ENCODE results near the gene CPNE7. TPM values are rescaled to one million over a fixed set of nuclear protein-coding genes. Genes with fewer than 3 reads are reported as not detected.
"Not testable (repeated sequence)": the region's sequence is repeated elsewhere in the genome, so short reads cannot be mapped to it uniquely, and the experiment has no call there.

The CPNE7 gene
- polyA plus RNA-seq, 3 donors from 2014 or later: 1.9 to 5.1 TPM; not detected in 1

DNA sequence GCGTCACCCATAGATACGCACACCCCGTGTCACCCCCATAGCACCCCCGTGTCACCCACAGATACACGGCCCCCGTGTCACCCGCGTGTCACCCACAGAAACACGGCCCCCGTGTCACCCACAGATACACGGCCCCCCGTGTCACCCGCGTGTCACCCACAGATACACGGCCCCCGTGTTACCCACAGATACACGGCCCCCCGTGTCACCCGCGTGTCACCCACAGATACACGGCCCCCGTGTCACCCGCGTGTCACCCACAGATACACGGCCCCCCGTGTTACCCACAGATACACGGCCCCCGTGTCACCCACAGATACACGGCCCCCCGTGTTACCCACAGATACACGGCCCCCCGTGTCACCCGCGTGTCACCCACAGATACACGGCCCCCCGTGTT, 12.1 kb downstream of the CPNE7 start:
- H3K4me3 Mint-ChIP-seq; H3K36me3 Mint-ChIP-seq; H3K27me3 Mint-ChIP-seq (ENCODE audit: low read depth in 3 of 3); H3K27ac Mint-ChIP-seq; H3K4me1 Mint-ChIP-seq; H3K9me3 Mint-ChIP-seq; DNase-seq: not testable (repeated sequence)

- H3K4me3 Mint-ChIP-seq: no peak overlapping the region
- H3K27me3 Mint-ChIP-seq (ENCODE audit: low read depth in 3 of 3): peaks cover 0 to 3% (median 0%) of the 10 kb centered on the region in 3 donors
Measured at GRCh38 chr16:89588413-89589109, 13.0 kb downstream of the CPNE7 start.

DNA sequence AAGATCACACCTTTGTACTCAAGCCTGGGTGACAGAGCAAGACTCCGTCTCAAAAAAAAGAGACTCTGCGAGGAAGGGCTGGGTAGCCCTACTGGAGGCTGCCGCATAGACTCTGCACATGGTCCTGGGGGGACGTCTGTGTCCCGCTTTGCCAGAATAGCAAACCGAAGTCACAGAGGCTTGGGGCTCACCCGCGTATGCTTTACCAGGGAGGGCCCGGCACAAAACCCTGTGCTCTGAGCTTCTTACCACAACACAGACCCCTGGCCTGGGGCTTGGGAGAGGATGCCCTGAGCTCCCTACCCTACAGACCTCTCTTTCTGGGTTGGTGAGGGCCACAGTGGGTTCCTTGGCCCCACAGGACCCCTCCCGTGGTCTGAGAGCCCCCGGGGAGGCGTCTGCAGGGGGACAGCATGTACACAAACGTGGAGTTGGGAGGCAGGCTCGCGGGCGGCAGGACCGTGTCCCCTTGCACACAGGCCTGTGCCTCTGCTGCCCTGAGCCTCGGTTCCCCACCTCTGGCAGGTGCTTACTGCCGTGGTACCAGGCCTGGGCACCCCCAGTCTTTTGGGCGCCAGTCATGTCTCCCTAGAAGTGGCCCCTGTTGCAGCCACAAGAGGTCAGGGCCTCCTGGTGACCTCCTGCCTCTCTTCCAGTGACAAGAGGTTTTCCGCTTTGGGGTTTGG, 13.8 kb downstream of the CPNE7 start:
- peaks cover 0 to 1% (median 0%) of the 10 kb centered on the region in 6 donors for H3K9me3 Mint-ChIP-seq
- H3K4me3 Mint-ChIP-seq: no peak overlapping the region
- H3K36me3 Mint-ChIP-seq: no peaks in the 10 kb centered on the region
- H3K27ac Mint-ChIP-seq: no peak overlapping the region
- H3K27me3 Mint-ChIP-seq (ENCODE audit: low read depth in 3 of 3): peaks cover 0 to 9% (median 0%) of the 10 kb centered on the region in 3 donors
- no peak for DNase-seq
- peaks cover 10 to 11% of the 10 kb centered on the region in 2 donors for H3K4me1 Mint-ChIP-seq

More at GRCh38 chr16:89588413-89589109, 13.0 kb downstream of the CPNE7 start:
- Mint-ChIP-seq H3K4me1 (peaks cover 3% of the 10 kb centered on the region in 2 donors), H3K9me3 (peaks cover 0 to 1% (median 0%) of the 10 kb centered on the region in 6 donors), H3K27ac (no peak overlapping the region), H3K36me3 (no peaks in the 10 kb centered on the region)
- DNase-seq: no peak

DNA sequence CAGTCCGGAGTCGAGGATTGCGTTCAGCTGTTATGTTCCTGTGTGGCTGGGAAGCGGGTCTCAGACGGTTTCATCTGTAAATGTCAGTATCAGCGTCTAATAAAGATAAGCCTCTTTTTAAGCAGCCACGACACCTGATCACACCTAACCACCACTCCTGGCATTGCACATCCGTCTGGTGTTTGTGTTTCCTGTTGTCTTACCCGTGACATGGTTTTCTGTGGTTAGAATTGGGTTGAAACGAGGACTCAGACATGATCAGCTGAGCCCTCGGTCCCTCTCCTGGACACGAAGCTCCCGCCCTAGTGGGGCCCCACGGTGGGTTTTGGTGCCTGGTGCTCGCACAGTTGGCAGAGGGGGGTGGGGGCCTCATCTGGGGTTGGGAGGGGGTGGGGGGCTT, 18.3 kb downstream of the CPNE7 start:
- H3K4me1 Mint-ChIP-seq: peaks cover 11 to 13% of the 10 kb centered on the region in 2 donors

GRCh38 chr16:89595330-89596060, 19.9 kb downstream of the CPNE7 start:
- H3K27me3 Mint-ChIP-seq (ENCODE audit: low read depth in 3 of 3): peaks cover 0 to 7% (median 0%) of the 10 kb centered on the region in 3 donors
- H3K4me3 Mint-ChIP-seq: no peak overlapping the region
- H3K27ac Mint-ChIP-seq: peak overlapping the region in 2 of 6 donors; percentile 13 to 40
- no peaks in the 10 kb centered on the region for H3K36me3 Mint-ChIP-seq
- H3K9me3 Mint-ChIP-seq: no peaks in the 10 kb centered on the region
- peaks cover 11 to 15% of the 10 kb centered on the region in 2 donors for H3K4me1 Mint-ChIP-seq
- DNase-seq: no peak

More for the DNA sequence above, 18.3 kb downstream of the CPNE7 start:
- peak; percentile 29 to 74 (median 65) for DNase-seq
- H3K9me3 Mint-ChIP-seq: no peaks in the 10 kb centered on the region
- H3K36me3 Mint-ChIP-seq: no peaks in the 10 kb centered on the region
- H3K27me3 Mint-ChIP-seq (ENCODE audit: low read depth in 3 of 3): peaks cover 0 to 7% (median 0%) of the 10 kb centered on the region in 3 donors
- H3K4me3 Mint-ChIP-seq: peak overlapping the region in 4 of 5 donors; percentile 46 to 69 (median 58)
- peak overlapping the region in 4 of 6 donors; percentile 71 to 83 (median 76) for H3K27ac Mint-ChIP-seq

DNA sequence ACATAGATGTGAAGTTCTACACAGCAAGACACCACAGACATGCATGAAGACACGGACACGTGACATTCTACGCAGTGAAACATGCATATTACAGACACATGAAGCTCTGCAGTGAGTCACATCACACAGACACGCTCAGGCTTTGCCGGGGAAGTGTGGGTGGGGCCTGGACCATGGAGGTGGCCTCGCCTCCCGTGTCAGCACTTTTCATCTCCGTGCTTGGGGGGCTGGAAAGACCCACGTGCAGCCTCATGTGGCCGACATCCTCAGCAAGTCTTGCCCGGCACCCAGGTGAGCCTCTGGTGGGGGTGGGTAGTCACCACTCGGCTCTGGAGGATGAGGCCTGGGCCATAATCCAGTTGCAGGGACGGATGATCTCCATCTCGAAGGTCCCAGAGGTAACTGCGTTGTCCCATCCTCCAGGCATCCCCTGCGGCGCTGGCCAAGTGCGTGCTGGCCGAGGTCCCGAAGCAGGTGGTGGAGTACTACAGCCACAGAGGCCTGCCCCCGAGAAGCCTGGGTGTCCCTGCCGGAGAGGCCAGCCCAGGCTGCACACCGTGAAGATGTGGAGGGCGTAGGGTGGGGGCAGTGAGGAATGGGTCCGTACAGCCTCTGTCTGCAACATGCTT, 20.6 kb downstream of the CPNE7 start:
- Mint-ChIP-seq H3K4me3 (no peak overlapping the region), H3K36me3 (no peaks in the 10 kb centered on the region), H3K4me1 (peaks cover 11 to 15% of the 10 kb centered on the region in 2 donors), H3K27ac (peak overlapping the region in 2 of 6 donors; percentile 13 to 45), H3K27me3 (ENCODE audit: low read depth in 3 of 3) (peaks cover 0 to 7% (median 0%) of the 10 kb centered on the region in 3 donors), H3K9me3 (no peaks in the 10 kb centered on the region)
- DNase-seq: no peak

GRCh38 chr16:89596957-89597649, 21.5 kb downstream of the CPNE7 start:
- no peak overlapping the region for H3K27ac Mint-ChIP-seq
- H3K36me3 Mint-ChIP-seq: no peaks in the 10 kb centered on the region
- H3K9me3 Mint-ChIP-seq: no peaks in the 10 kb centered on the region
- peaks cover 0 to 7% (median 0%) of the 10 kb centered on the region in 3 donors for H3K27me3 Mint-ChIP-seq (ENCODE audit: low read depth in 3 of 3)
- peaks cover 12 to 16% of the 10 kb centered on the region in 2 donors for H3K4me1 Mint-ChIP-seq
- no peak for DNase-seq
- H3K4me3 Mint-ChIP-seq: no peak overlapping the region

DNA sequence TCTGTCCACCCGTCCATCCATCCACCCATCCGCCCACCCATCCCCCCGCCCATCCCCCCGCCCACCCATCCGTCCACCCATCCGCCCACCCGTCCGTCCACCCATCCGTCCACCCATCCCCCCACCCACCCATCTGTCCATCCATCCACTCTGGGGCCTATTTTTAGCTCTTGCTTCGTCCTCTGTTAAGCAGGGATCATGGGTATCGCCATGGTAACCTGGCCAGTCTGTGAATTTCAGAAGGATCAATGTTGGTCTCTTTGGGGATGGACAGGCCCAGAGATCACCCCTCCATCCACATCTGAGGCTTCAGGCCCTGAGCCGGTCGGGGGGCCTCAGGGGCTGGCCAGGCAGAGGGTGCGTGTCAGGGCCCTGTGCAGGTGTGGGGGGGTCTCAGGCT, 22.6 kb downstream of the CPNE7 start:
- no peak for DNase-seq
- H3K27ac Mint-ChIP-seq: no peak overlapping the region

DNA sequence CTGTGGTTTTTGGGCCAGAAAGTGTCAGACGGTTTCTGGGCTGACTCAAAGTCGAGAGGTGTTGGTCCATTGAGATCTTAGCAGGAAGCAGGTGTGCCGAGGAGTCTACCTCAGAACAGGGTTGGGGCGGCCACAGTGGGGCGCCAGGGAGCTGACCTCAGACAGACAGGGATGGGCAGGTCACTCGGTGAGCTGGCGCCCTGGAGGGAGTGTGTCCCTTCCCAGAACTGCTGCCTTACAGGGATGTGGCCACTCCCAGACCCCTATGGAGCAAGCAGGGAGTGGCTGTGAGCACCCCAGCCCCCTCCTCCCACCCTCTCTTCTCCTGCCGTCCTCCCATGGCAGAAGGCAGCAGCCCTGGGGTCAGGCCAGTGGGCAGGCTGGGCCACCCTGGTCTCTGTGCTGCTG, 23.9 kb downstream of the CPNE7 start:
- no peaks in the 10 kb centered on the region for H3K9me3 Mint-ChIP-seq
- DNase-seq: no peak
- peaks cover 0 to 3% (median 0%) of the 10 kb centered on the region in 3 donors for H3K27me3 Mint-ChIP-seq (ENCODE audit: low read depth in 3 of 3)
- no peaks in the 10 kb centered on the region for H3K36me3 Mint-ChIP-seq
- peaks cover 12 to 17% of the 10 kb centered on the region in 2 donors for H3K4me1 Mint-ChIP-seq
- no peak overlapping the region for H3K4me3 Mint-ChIP-seq
- peak overlapping the region in 1 of 6 donors; percentile 49 for H3K27ac Mint-ChIP-seq

More for the DNA sequence above, 22.6 kb downstream of the CPNE7 start:
- Mint-ChIP-seq H3K4me3 (no peak overlapping the region), H3K36me3 (no peaks in the 10 kb centered on the region), H3K27me3 (ENCODE audit: low read depth in 3 of 3) (peaks cover 0 to 7% (median 3%) of the 10 kb centered on the region in 3 donors), H3K9me3 (no peaks in the 10 kb centered on the region), H3K4me1 (peaks cover 23 to 27% of the 10 kb centered on the region in 2 donors)

GRCh38 chr16:89599902-89600301, 24.3 kb downstream of the CPNE7 start:
- no peak overlapping the region for H3K4me3 Mint-ChIP-seq
- no peaks in the 10 kb centered on the region for H3K36me3 Mint-ChIP-seq
- peaks cover 12 to 17% of the 10 kb centered on the region in 2 donors for H3K4me1 Mint-ChIP-seq
- H3K9me3 Mint-ChIP-seq: no peaks in the 10 kb centered on the region
- peak overlapping the region in 1 of 6 donors; percentile 40 for H3K27ac Mint-ChIP-seq
- H3K27me3 Mint-ChIP-seq (ENCODE audit: low read depth in 3 of 3): peaks cover 0 to 3% (median 0%) of the 10 kb centered on the region in 3 donors
- no peak for DNase-seq

- Mint-ChIP-seq H3K27me3 (ENCODE audit: low read depth in 3 of 3) (peaks cover 0 to 3% (median 0%) of the 10 kb centered on the region in 3 donors), H3K4me3 (no peak overlapping the region), H3K27ac (peak overlapping the region in 1 of 6 donors; percentile 40), H3K36me3 (no peaks in the 10 kb centered on the region), H3K4me1 (peaks cover 12 to 17% of the 10 kb centered on the region in 2 donors), H3K9me3 (no peaks in the 10 kb centered on the region)
- no peak for DNase-seq
Measured at GRCh38 chr16:89600427-89600826, 24.9 kb downstream of the CPNE7 start.

- Mint-ChIP-seq H3K27me3 (ENCODE audit: low read depth in 3 of 3) (peaks cover 0 to 3% (median 0%) of the 10 kb centered on the region in 3 donors), H3K4me1 (peaks cover 12 to 14% of the 10 kb centered on the region in 2 donors), H3K27ac (no peak overlapping the region), H3K9me3 (no peaks in the 10 kb centered on the region), H3K4me3 (no peak overlapping the region), H3K36me3 (no peaks in the 10 kb centered on the region)
- DNase-seq: no peak
Measured at GRCh38 chr16:89600956-89601355, 25.4 kb downstream of the CPNE7 start.

DNA sequence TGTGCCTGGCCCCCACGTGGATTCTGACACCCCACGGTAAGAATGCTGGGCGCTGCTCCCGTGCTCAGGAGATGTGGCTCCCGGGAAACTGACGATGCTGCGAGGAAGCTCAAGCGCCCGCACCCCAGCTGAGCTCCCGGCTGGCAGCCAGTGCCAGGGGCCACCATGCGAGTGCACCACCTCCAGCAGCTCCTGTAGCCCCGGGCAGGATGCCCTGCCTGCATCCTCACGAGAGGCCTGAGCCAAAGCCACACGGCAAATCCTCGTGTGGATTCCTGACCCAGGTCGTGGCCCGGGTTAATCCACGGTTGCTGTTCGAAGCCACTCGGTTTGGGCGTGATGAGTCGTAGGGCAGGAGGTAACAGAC, 26.3 kb downstream of the CPNE7 start:
- DNase-seq: no peak
- Mint-ChIP-seq H3K27me3 (ENCODE audit: low read depth in 3 of 3) (peaks cover 0 to 3% (median 0%) of the 10 kb centered on the region in 3 donors), H3K4me3 (peak overlapping the region in 1 of 5 donors; percentile 50)

More for the DNA sequence above, 26.3 kb downstream of the CPNE7 start:
- Mint-ChIP-seq H3K27ac (no peak overlapping the region), H3K4me1 (peaks cover 12 to 14% of the 10 kb centered on the region in 2 donors), H3K36me3 (no peaks in the 10 kb centered on the region), H3K9me3 (no peaks in the 10 kb centered on the region)

Data from immature natural killer cell (primary cell).